Stimulated activated CD4-positive, alpha-beta T cell treated with anti-CD3 and anti-CD28 coated beads, Interleukin-12 subunit alpha, Interleukin-12 subunit beta, amount 100 ng/mL, for 24 hours (primary cell): Measurements from ENCODE around the gene ADAM12.
"Not testable (repeated sequence)": the region's sequence is repeated elsewhere in the genome, so short reads cannot be mapped to it uniquely, and the experiment has no call there.

Source experiments
- DNase-seq, 2 experiments: peaks; one replicate each; pipeline ENCODE4 v3.0.0-alpha.2; 2020; ENCODE audit warnings: low read depth in 2 of 2

ADAM12 gene

GRCh38 chr10:126373972-126374371 is 14.3 kb downstream of the ADAM12 start:
- no peak for DNase-seq

GRCh38 chr10:126373147-126373546 is 15.1 kb downstream of the ADAM12 start:
- DNase-seq: no peak

GRCh38 chr10:126372396-126372795 is 15.9 kb downstream of the ADAM12 start:
- DNase-seq: no peak

GRCh38 chr10:126369125-126369710 is 19.1 kb downstream of the ADAM12 start:
- DNase-seq: no peak

GRCh38 chr10:126357169-126357568 is 31.1 kb downstream of the ADAM12 start:
- DNase-seq: no peak

GRCh38 chr10:126353666-126354065 is 34.6 kb downstream of the ADAM12 start:
- DNase-seq: no peak

- no peak for DNase-seq
Observed at GRCh38 chr10:126352453-126352852, 35.8 kb downstream of the ADAM12 start.

- no peak for DNase-seq
Observed at GRCh38 chr10:126351021-126351420, 37.3 kb downstream of the ADAM12 start.

- DNase-seq: no peak
Observed at GRCh38 chr10:126350216-126350992, 37.9 kb downstream of the ADAM12 start.

- no peak for DNase-seq
Observed at GRCh38 chr10:126349676-126350075, 38.6 kb downstream of the ADAM12 start.

- DNase-seq: no peak
Observed at GRCh38 chr10:126349101-126349500, 39.2 kb downstream of the ADAM12 start.

GRCh38 chr10:126343496-126343895 is 44.8 kb downstream of the ADAM12 start:
- DNase-seq: not testable (repeated sequence)

- no peak for DNase-seq
Observed at GRCh38 chr10:126342680-126343079, 45.6 kb downstream of the ADAM12 start.

GRCh38 chr10:126341491-126341890 is 46.8 kb downstream of the ADAM12 start:
- DNase-seq: no peak

- no peak for DNase-seq
Observed at GRCh38 chr10:126337251-126337810, 50.9 kb downstream of the ADAM12 start.

GRCh38 chr10:126336801-126337200 is 51.5 kb downstream of the ADAM12 start:
- no peak for DNase-seq

GRCh38 chr10:126334272-126334671 is 54.0 kb downstream of the ADAM12 start:
- DNase-seq: no peak

- no peak for DNase-seq
Observed at GRCh38 chr10:126332576-126332975, 55.7 kb downstream of the ADAM12 start.

- DNase-seq: no peak
Observed at GRCh38 chr10:126331101-126331500, 57.2 kb downstream of the ADAM12 start.

- no peak for DNase-seq
Observed at GRCh38 chr10:126324826-126325225, 63.5 kb downstream of the ADAM12 start.

- DNase-seq: no peak
Observed at GRCh38 chr10:126321440-126321839, 66.8 kb downstream of the ADAM12 start.

GRCh38 chr10:126317751-126318150 is 70.5 kb downstream of the ADAM12 start:
- no peak for DNase-seq

- no peak for DNase-seq
Observed at GRCh38 chr10:126315494-126316177, 72.6 kb downstream of the ADAM12 start.
